AG04449 (cell line): ENCODE results near the gene RUNX1.

Experiments
- CTCF ChIA-PET: fragments of 350-600 bp; formaldehyde crosslinking; extraction: SDS; loops from one replicate; lab custom pipeline; 2021; ENCODE audit warnings: antibody characterized with exemption; lab: Yijun Ruan, JAX
- POLR2A ChIA-PET: fragments of 400-600, 350-600 bp; formaldehyde crosslinking; extraction: SDS; loops from one replicate; lab custom pipeline; 2020; ENCODE audit warnings: antibody characterized with exemption, inconsistent platforms; lab: Yijun Ruan, JAX
- DNase-seq: peaks from one replicate; pipeline ENCODE4 v3.0.0-alpha.2; 2010; ENCODE audit warnings: low read depth, low spot score
- H3K4me3 ChIP-seq: 2 replicates; pipeline ENCODE4 v1.5.1; 2011; ENCODE audit warnings: low read depth, mild to moderate bottlenecking, control low read depth, low read length
- TF ChIP-seq, protein P1 (sequence below): IDR thresholded peaks from one replicate; pipeline ENCODE4 v1.5.1; 2011; ENCODE audit warnings: mild to moderate bottlenecking, moderate library complexity, low read length, control low read depth, inconsistent platforms; ENCODE audit not compliant: insufficient read depth; ENCODE audit errors: missing control alignments

Gene RUNX1

DNA sequence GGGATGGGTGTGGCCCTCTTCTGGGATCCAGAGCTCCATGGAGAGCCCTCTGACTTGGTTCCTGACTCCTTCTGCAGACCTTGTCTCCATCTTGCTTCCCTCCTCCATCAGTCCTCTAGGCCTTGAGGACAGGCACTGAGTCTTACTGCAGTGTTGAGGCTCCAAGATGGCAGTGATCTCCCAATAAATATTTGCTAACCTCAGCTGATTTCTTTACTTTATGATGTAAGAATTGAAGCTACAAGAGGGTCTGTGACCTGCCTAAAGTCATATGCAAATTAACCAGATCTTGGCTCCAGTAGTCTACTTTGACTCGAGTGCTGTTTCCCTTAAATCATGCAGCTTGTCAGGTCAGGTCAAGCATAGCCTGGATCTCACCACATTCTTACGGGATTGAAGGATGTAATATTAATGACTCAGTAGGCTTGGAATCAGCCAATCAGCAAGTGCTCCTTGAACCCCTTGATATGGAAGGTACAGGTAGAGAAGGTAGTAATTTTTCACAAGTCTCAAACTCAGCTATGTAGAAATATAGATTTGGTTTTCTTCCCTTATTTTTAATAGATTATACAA lies 287.3 kb downstream of the RUNX1 start:
- ChIA-PET CTCF (interaction anchor here (0.9 to 10.3 kb wide), 6 partner anchors 17 to 1078 kb away, joined by 3 to 85 read pairs (median 3); no protein-coding TSS in a partner anchor), POLR2A (interaction anchor here (0.8 kb wide), 1 partner anchor 127 kb away, joined by 3 read pairs; no protein-coding TSS in a partner anchor)
- no peak for DNase-seq
- no peak overlapping the region for H3K4me3 ChIP-seq
- TF ChIP-seq, protein P1, sequence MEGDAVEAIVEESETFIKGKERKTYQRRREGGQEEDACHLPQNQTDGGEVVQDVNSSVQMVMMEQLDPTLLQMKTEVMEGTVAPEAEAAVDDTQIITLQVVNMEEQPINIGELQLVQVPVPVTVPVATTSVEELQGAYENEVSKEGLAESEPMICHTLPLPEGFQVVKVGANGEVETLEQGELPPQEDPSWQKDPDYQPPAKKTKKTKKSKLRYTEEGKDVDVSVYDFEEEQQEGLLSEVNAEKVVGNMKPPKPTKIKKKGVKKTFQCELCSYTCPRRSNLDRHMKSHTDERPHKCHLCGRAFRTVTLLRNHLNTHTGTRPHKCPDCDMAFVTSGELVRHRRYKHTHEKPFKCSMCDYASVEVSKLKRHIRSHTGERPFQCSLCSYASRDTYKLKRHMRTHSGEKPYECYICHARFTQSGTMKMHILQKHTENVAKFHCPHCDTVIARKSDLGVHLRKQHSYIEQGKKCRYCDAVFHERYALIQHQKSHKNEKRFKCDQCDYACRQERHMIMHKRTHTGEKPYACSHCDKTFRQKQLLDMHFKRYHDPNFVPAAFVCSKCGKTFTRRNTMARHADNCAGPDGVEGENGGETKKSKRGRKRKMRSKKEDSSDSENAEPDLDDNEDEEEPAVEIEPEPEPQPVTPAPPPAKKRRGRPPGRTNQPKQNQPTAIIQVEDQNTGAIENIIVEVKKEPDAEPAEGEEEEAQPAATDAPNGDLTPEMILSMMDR, result no peak

DNA sequence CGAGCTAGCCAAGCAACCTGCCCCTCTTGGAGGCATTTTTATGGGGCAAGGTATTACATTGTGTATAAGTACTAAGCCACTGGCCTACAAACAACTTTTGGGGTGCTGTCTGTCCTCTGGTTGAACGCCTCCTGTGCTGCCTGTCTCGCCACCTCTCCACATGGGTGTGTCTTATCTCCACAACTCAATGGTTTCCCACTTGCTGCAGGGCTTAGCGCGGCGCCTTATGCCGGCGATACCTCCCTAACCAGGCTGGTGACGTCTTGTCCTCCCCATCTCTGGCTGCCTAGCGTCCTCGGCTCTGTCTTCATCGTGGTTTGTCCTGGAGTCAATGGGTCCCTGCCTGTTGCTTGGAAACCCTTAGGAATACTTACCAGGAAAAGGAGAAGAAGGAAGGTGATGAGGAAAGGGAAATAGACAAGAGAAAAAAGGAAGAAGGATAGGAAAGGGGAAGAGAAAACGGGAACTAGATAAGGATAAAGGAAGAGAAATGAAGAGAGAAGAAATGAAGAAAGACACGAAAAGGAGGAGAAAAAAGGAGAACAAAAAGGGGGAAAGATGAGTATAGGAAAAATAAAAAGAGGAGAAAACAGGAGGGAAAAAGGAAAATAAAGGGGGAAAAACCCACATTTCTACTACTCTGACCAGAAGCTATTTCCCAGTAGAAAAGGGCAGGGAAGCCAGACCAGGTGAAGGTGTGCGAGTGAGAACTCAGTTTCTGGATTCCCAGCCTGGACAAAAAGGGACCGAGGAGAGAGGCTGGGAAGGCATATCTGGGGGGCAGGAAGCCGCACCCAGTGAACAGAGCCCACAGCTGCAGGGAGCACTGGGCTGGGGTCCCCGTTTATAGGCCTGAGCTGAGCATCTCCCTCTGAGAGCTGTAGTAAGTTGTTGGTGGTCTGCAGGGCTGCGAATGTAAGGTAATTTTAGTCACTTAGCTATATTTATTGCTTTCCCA lies 294.1 kb downstream of the RUNX1 start:
- H3K4me3 ChIP-seq, result no peak overlapping the region
- CTCF ChIA-PET, result interaction anchor here (10.3 kb wide), 1 partner anchor 10 kb away, joined by 85 read pairs; no protein-coding TSS in a partner anchor
- POLR2A ChIA-PET, result no interaction called here
- no peak for DNase-seq
- TF ChIP-seq, protein P1, result no peak

DNA sequence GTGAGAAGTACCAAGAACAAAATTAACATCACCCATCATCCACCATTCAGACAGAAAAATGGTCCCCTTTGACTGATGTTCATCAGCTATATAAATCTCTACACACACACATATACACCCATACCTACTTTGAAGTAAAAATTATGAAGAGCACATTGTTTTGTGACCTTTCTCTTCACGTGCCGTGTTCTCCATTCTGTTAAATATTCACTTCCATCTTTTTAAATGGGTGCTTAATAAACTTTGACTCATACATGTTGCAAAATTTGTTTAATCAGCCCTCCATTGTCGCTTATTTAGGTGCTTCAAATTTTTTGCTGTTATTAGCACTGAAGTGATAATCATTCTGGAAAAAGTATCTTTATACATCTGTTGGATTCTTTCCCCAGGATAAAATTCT lies 300.2 kb downstream of the RUNX1 start:
- no peak overlapping the region for H3K4me3 ChIP-seq
- POLR2A ChIA-PET, result no interaction called here
- TF ChIP-seq, protein P1, result no peak
- CTCF ChIA-PET, result no interaction called here
- no peak for DNase-seq

DNA sequence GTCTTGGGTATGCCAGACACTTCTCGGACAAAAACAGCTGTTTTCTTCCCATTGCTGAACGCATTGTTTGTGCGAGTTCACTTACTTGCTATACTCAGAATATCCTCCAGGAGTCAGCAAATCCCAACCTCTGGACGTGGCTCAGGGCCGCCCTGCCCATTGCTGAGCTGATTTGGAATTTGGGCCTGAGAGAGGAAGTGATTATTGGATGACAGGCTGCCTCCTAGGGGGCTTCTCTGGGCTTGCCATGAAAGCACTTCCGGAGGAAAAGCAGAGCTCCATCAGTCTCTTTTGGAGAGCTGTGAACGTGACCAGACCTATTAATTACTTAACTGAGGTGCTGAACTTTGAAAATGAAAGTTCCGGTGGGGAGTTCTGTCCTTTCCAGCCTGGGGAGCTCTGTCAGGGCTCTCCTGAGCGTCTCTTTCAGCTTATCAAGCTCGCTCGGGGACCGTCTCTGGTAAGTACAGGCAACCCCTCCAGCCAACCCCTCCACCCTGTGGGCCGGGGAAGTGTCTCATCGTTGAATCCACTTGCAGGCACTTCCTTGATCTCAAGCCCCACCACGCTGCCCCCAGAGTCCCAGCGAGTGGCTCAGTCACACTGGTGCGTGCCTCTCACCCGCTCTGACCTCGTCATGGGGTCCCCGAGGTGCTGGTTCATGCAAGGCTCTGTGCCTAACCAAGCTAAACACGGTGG lies 303.4 kb downstream of the RUNX1 start:
- POLR2A ChIA-PET, result interaction anchor here (0.6 to 1.4 kb wide), 8 partner anchors 40 to 644 kb away, joined by 3 to 12 read pairs (median 4); no protein-coding TSS in a partner anchor
- no peak for DNase-seq
- CTCF ChIA-PET, result interaction anchor here (0.6 to 4.4 kb wide), 87 partner anchors 8 to 1294 kb away, joined by 3 to 85 read pairs (median 4); no protein-coding TSS in a partner anchor
- TF ChIP-seq, protein P1, result peak; percentile 75
- H3K4me3 ChIP-seq, result no peak overlapping the region; the same call in 1 of the 2 replicates

DNA sequence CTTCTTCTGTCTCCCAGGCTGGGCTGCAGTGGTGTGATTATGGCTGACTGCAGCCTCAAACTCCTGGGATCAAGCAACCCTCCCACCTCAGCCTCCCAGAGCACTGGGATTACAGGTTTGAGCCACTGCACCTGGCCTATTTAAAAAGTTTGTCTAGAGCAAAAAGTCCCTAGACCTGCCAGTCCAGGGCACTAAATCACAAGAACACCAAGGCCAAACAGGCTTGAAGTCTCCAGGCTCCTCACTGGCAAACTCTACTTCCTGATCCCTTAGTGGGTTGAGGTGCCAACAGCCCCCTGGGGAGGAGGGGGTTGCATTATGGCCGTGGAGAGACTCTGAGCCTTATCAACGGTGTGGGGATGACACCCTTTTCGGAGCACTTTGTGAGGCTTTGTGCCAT lies 304.3 kb downstream of the RUNX1 start:
- TF ChIP-seq, protein P1, result no peak
- CTCF ChIA-PET, result interaction anchor here (0.6 to 4.4 kb wide), 51 partner anchors 9 to 1295 kb away, joined by 3 to 85 read pairs (median 5); no protein-coding TSS in a partner anchor
- DNase-seq, result no peak
- no peak overlapping the region for H3K4me3 ChIP-seq
- POLR2A ChIA-PET, result interaction anchor here (0.6 to 1.4 kb wide), 4 partner anchors 140 to 645 kb away, joined by 3 to 12 read pairs (median 5); no protein-coding TSS in a partner anchor
